Hepatocyte (in vitro differentiated cells): ENCODE results near the gene ASS1. TPM values are rescaled to one million over a fixed set of nuclear protein-coding genes. Genes with fewer than 3 reads are reported as not detected.
"Not testable (repeated sequence)": the region's sequence is repeated elsewhere in the genome, so short reads cannot be mapped to it uniquely, and the experiment has no call there.

Source experiments
- DNase-seq: peaks from one replicate; pipeline ENCODE4 v3.0.0-alpha.2; 2016; ENCODE audit warnings: low spot score
- H2AFZ ChIP-seq: fragments of 200-600 bp; sonication (generic); 2 replicates; pipeline ENCODE4 v1.6.0; 2016; ENCODE audit warnings: antibody characterized with exemption, mild to moderate bottlenecking
- H3K27ac ChIP-seq: fragments of 200-600 bp; sonication (generic); 2 replicates; pipeline ENCODE4 v1.5.1; 2016; ENCODE audit warnings: mild to moderate bottlenecking
- H3K27me3 ChIP-seq: fragments of 200-600 bp; sonication (generic); 2 replicates; pipeline ENCODE4 v1.6.1; 2016
- H3K36me3 ChIP-seq: fragments of 200-600 bp; sonication (generic); replicated peaks from 2 replicates; pipeline ENCODE4 v1.5.1; 2016; ENCODE audit warnings: low read depth; ENCODE audit not compliant: insufficient read depth
- H3K4me1 ChIP-seq: fragments of 200-600 bp; sonication (generic); 2 replicates; pipeline ENCODE4 v1.5.1; 2016; ENCODE audit warnings: mild to moderate bottlenecking, moderate library complexity; ENCODE audit not compliant: insufficient read depth
- H3K4me2 ChIP-seq: fragments of 200-600 bp; sonication (generic); 2 replicates; pipeline ENCODE4 v1.6.0; 2016
- H3K4me3 ChIP-seq: fragments of 200-600 bp; sonication (generic); 2 replicates; pipeline ENCODE4 v1.5.1; 2016; ENCODE audit warnings: mild to moderate bottlenecking
- H3K79me2 ChIP-seq: fragments of 200-600 bp; sonication (generic); 2 replicates; pipeline ENCODE4 v1.6.0; 2017; ENCODE audit warnings: mild to moderate bottlenecking
- H3K9me2 ChIP-seq: fragments of 200-600 bp; sonication (generic); replicated peaks from 2 replicates; pipeline ENCODE4 v1.6.0; 2017; ENCODE audit warnings: mild to moderate bottlenecking; ENCODE audit not compliant: insufficient read depth
- H3K9me3 ChIP-seq: fragments of 200-600 bp; sonication (generic); 2 replicates; pipeline ENCODE4 v1.5.1; 2016; ENCODE audit warnings: low read depth, mild to moderate bottlenecking
- H4K20me1 ChIP-seq: fragments of 200-600 bp; sonication (generic); 2 replicates; pipeline ENCODE4 v1.6.0; 2016; ENCODE audit warnings: mild to moderate bottlenecking; ENCODE audit not compliant: insufficient read depth, poor library complexity, severe bottlenecking
- EZH2 ChIP-seq: fragments of 200-600 bp; sonication (generic); IDR thresholded peaks from 2 replicates; pipeline ENCODE4 v1.6.1; 2016; ENCODE audit warnings: antibody characterized with exemption, mild to moderate bottlenecking, borderline replicate concordance
- EZH2phosphoT487 ChIP-seq: fragments of 200-600 bp; sonication (generic); IDR thresholded peaks from one replicate; pipeline ENCODE4 v1.6.1; 2018; ENCODE audit warnings: antibody characterized with exemption, mild to moderate bottlenecking, low read depth, moderate library complexity; ENCODE audit not compliant: unreplicated experiment, severe bottlenecking
- WGBS: methylation state at CpG from one replicate; pipeline ENCODE4 v1.1.6; 2016; ENCODE audit warnings: low lambda C conversion rate; ENCODE audit errors: missing lambda C conversion rate; 5-methylcytosine and 5-hydroxymethylcytosine counted together
- polyA plus RNA-seq: library from polyadenylated mRNA; unstranded; fragments of >200 nt; fragmentation: Nextera tagmentation; extraction: Ambion mirVana; gene quantifications from 2 replicates; pipeline ENCODE4 v1.2.1, GENCODE V29; 2016
- total RNA-seq: library from RNA; depleted of rRNA; stranded (reverse); fragments of >200 nt; gene quantifications from 2 replicates; pipeline ENCODE4 v1.2.3, GENCODE V29; 2014
- TF ChIP-seq, protein P1 (sequence below): fragments of 200-600 bp; sonication (generic); IDR thresholded peaks from 2 replicates; pipeline ENCODE4 v1.5.1; 2016; ENCODE audit warnings: antibody characterized with exemption, mild to moderate bottlenecking; ENCODE audit not compliant: poor library complexity

ASS1 gene
- total and polyA plus RNA-seq, 2 experiments from 2014 or later, result 145 to 292 TPM

- Histone ChIP-seq H3K27ac (no peak overlapping the region), H3K27me3 (peaks cover 23% of the 10 kb centered on the region), H3K9me3 (no peaks in the 10 kb centered on the region), H3K4me1 (peaks cover 12% of the 10 kb centered on the region), H3K36me3 (no peaks in the 10 kb centered on the region), H4K20me1 (no peaks in the 10 kb centered on the region), H3K4me3 (peak overlapping the region; percentile 33), H3K79me2 (no peaks in the 10 kb centered on the region), H2AFZ (peak overlapping the region; percentile 83), H3K4me2 (peak overlapping the region; percentile 97), H3K9me2 (no peaks in the 10 kb centered on the region)
- peak; percentile 79 for DNase-seq
- TF ChIP-seq EZH2phosphoT487 (no peak), EZH2 (peak; percentile 77)
- TF ChIP-seq, protein P1, sequence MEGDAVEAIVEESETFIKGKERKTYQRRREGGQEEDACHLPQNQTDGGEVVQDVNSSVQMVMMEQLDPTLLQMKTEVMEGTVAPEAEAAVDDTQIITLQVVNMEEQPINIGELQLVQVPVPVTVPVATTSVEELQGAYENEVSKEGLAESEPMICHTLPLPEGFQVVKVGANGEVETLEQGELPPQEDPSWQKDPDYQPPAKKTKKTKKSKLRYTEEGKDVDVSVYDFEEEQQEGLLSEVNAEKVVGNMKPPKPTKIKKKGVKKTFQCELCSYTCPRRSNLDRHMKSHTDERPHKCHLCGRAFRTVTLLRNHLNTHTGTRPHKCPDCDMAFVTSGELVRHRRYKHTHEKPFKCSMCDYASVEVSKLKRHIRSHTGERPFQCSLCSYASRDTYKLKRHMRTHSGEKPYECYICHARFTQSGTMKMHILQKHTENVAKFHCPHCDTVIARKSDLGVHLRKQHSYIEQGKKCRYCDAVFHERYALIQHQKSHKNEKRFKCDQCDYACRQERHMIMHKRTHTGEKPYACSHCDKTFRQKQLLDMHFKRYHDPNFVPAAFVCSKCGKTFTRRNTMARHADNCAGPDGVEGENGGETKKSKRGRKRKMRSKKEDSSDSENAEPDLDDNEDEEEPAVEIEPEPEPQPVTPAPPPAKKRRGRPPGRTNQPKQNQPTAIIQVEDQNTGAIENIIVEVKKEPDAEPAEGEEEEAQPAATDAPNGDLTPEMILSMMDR, result peak; percentile 50
- WGBS, result 6% methylated on average over 87 of the region's 92 CpGs
These were observed 11.4 kb upstream of the ASS1 start for GRCh38 chr9:130433168-130433946.

DNA sequence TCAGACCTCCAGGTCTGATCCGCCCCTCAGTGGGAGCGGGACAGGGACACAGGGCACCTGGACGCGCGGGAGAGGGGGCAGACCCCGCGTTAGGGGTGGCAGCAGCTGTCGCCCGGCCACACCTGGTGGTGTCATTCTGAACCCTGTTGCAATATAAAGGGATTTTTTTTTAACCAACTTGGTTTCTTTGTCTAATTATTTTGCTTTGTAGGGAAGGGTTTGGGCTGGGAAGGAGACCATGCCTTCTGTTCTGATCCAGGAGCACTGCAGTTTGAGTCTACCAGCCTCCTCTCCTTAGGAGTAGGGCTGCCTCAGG is 10.9 kb upstream of the ASS1 start:
- Histone ChIP-seq H3K4me2 (peak overlapping the region; percentile 97), H3K9me2 (no peaks in the 10 kb centered on the region), H3K9me3 (no peaks in the 10 kb centered on the region), H3K79me2 (no peaks in the 10 kb centered on the region), H3K27ac (no peak overlapping the region), H4K20me1 (no peaks in the 10 kb centered on the region), H3K36me3 (no peaks in the 10 kb centered on the region), H3K4me1 (peaks cover 12% of the 10 kb centered on the region), H3K27me3 (peaks cover 23% of the 10 kb centered on the region), H3K4me3 (no peak overlapping the region), H2AFZ (no peak overlapping the region)
- DNase-seq, result no peak
- 51% methylated on average over 9 of the region's 9 CpGs for WGBS
- TF ChIP-seq, protein P1, result no peak
- TF ChIP-seq EZH2phosphoT487 (no peak), EZH2 (no peak)

DNA sequence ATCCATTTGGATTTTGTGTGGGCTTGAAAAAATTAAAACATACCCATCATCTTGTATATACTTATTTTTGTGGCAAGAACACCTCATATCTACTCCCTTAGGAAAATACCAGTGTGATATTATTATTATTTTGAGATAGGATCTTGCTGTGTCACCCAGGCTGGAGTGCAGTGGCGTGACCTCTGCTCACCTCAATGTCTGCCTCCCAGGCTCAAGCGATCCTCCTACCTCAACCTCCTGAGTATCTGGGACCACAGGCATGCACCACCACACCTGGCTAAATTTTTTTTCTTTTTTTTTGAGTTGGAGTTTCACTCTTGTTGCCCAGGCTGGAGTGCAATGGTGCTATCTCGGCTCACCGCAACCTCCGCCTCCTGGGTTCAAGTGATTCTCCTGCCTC is 10.1 kb upstream of the ASS1 start:
- H3K79me2 ChIP-seq, H3K36me3 ChIP-seq, H2AFZ ChIP-seq, H3K4me2 ChIP-seq, H3K27ac ChIP-seq, H4K20me1 ChIP-seq, H3K4me3 ChIP-seq, H3K9me3 ChIP-seq, H3K9me2 ChIP-seq, DNase-seq: not testable (repeated sequence)
- H3K4me1 ChIP-seq, result peaks cover 12% of the 10 kb centered on the region
- H3K27me3 ChIP-seq, result peaks cover 23% of the 10 kb centered on the region
- 80% methylated on average over 5 of the region's 5 CpGs for WGBS

DNA sequence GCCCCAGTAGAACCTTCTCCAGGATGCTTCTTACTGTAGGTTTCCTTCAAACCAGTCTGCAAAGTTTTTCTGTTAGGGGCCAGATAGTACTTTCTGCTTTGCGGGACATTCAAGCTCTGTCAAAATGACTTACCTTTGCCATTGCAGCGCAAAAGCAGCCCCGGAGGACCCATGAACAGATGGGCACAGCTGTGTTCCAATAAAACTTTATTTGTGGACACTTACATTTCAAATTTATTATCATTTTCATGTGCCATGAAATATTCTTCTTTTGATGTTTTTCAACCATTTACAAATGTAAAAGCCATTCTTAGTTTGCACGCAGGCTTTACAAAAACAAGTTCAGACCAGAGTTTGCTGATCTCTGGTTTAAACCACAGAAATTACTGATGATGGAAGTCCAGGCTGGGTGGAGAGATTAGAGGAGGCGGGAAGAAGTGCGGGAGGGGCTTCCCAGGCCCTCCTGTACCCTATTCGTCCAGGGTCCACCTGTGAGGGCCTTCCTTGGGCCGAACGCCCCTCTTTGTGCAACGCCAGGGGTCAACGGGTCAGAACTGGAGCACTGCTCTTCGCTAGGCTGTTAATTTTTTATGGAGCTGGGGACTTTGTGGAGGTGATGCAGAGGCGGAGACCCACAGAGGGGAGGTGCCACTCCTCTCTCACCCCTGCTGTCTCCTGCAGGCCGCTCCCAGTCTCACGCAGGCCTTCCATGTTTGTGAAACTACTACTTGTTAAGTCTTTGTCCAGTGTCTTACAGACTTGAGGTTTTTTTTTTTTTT is 7.6 kb upstream of the ASS1 start:
- Histone ChIP-seq H3K27me3 (peaks cover 23% of the 10 kb centered on the region), H2AFZ (no peak overlapping the region), H3K9me3 (peaks cover 3% of the 10 kb centered on the region), H4K20me1 (no peaks in the 10 kb centered on the region), H3K4me2 (no peak overlapping the region), H3K4me3 (no peak overlapping the region), H3K27ac (no peak overlapping the region), H3K9me2 (no peaks in the 10 kb centered on the region), H3K79me2 (no peaks in the 10 kb centered on the region), H3K4me1 (peaks cover 12% of the 10 kb centered on the region), H3K36me3 (no peaks in the 10 kb centered on the region)
- DNase-seq, result no peak
- TF ChIP-seq EZH2phosphoT487, result no peak
- TF ChIP-seq, protein P1, result no peak
- TF ChIP-seq EZH2, result no peak
- WGBS, result 83% methylated on average over 15 of the region's 15 CpGs
